ENCODE data around the gene HTR6.

HTR6 gene

DNA sequence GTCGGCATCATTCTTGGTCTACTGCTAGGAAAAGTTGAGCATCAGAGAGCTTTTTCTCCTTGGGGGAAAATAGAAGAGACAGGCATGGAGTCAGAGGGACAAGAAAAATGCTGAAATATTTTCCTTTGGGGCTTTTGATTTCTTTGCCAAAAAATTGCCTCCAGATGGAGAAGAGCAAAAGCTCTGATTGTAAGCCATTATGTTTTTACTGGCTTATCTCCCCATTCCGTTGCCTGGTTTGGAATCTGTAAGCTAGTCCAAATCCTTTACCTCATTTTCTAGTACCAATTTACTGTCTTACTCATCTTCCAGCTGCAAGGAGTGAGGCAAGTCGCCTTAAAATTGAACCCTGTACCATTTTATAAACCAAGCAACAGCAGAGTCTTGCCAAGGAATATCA is 43.9 kb upstream of the HTR6 start:
- WGBS (ENCODE audit: insufficient coverage) = 100% methylated on average over 2 of the region's 3 CpGs
- Histone ChIP-seq H3K36me3 (ENCODE audit: control insufficient read depth in 4 of 4, insufficient read depth in 4 of 4, low read length in 3 of 4) (peaks cover 9 to 31% (median 15%) of the 10 kb centered on the region in 4 experiments), H3K4me3 (ENCODE audit: control insufficient read depth in 1 of 7, extremely low read depth in 1 of 7, insufficient read depth in 4 of 7, low read depth in 2 of 7, low read length in 6 of 7) (no peak overlapping the region), H3K4me1 (ENCODE audit: control extremely low read depth in 1 of 4, control insufficient read depth in 4 of 4, insufficient read depth in 4 of 4, low read length in 3 of 4) (no peaks in the 10 kb centered on the region), H3K9me3 (ENCODE audit: control extremely low read depth in 1 of 5, control insufficient read depth in 4 of 5, insufficient read depth in 2 of 5, low read depth in 1 of 5, low read length in 4 of 5) (no peaks in the 10 kb centered on the region), H3K27me3 (replicated peaks in 2 of 5; ENCODE audit: control insufficient read depth in 4 of 5, insufficient read depth in 5 of 5, low read length in 4 of 5) (no peaks in the 10 kb centered on the region), H3K27ac (ENCODE audit: insufficient read depth in 1 of 2, low read depth in 1 of 2, low read length in 2 of 2, poor library complexity in 1 of 2, severe bottlenecking in 2 of 2) (no peak overlapping the region)
- no peak for DNase-seq
- POLR2A ChIA-PET = no interaction called here
- CTCF ChIA-PET = interaction anchor here (1.1 to 1.2 kb wide), 2 partner anchors 10 to 21 kb away, joined by 3 to 4 read pairs; no protein-coding TSS in a partner anchor

DNA sequence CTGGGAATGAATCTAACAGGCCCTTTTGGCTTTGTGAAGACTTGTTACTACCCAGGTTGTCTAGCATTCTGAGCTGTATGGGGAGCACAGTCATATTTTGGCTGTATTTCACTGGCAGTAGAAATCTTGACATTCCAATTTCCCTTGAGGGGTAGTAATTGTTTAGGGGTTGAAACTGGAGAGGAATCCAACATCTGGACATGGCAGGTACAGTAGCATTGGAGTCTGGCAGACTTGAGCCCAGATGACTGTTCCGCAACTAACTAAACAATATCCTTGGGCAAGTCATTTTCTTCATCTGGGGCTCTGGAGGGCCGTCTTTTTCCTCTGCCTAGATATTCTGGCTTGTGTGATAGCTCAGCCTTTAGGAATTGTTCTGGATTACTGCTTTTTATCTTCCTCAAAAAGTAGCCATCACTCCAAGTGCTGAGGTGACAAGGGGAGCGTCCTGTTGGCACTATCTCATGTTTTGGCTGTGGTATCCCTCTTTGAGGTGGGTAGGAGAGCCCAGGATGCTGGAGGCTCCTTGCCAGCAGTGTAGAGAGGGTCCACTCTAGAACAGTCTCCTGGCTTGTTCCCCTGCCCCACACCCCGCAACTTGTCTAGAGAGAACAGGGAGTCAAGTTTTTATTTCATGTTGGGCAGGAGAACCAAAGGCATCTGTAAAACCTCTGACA is 43.3 kb upstream of the HTR6 start:
- no peak overlapping the region for H3K27ac ChIP-seq (ENCODE audit: insufficient read depth in 1 of 2, low read depth in 1 of 2, low read length in 2 of 2, poor library complexity in 1 of 2, severe bottlenecking in 2 of 2)
- 95% methylated on average over 3 of the region's 4 CpGs for WGBS (ENCODE audit: insufficient coverage)
- no peaks in the 10 kb centered on the region for H3K27me3 ChIP-seq (replicated peaks in 2 of 5; ENCODE audit: control insufficient read depth in 4 of 5, insufficient read depth in 5 of 5, low read length in 4 of 5)
- ChIA-PET CTCF (interaction anchor here (1.1 kb wide), 1 partner anchor 20 kb away, joined by 3 read pairs; no protein-coding TSS in a partner anchor), POLR2A (no interaction called here)
- H3K36me3 ChIP-seq (ENCODE audit: control insufficient read depth in 4 of 4, insufficient read depth in 4 of 4, low read length in 3 of 4) = peaks cover 9 to 33% (median 15%) of the 10 kb centered on the region in 4 experiments
- no peaks in the 10 kb centered on the region for H3K9me3 ChIP-seq (ENCODE audit: control extremely low read depth in 1 of 5, control insufficient read depth in 4 of 5, insufficient read depth in 2 of 5, low read depth in 1 of 5, low read length in 4 of 5)
- H3K4me3 ChIP-seq (ENCODE audit: control insufficient read depth in 1 of 7, extremely low read depth in 1 of 7, insufficient read depth in 4 of 7, low read depth in 2 of 7, low read length in 6 of 7) = no peak overlapping the region
- DNase-seq = no peak
- no peaks in the 10 kb centered on the region for H3K4me1 ChIP-seq (ENCODE audit: control extremely low read depth in 1 of 4, control insufficient read depth in 4 of 4, insufficient read depth in 4 of 4, low read length in 3 of 4)

DNA sequence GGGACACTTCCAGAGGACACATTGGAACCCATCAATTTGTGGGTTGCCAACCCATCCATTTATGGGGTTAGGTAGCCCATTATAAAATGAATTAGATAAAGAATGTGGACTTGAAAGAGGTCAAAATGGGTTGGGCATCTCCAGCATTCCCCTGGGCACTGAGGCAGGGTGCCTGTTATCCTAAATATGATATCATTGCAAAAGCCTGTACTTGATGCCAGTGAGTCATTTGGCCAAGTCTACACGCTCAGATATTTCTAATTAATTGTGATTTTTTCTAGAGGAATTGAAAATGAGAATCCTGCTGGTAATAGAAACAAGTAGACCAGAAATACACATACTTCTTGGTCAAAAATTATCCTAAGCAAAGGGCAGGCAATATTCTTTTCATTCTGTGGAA is 42.5 kb upstream of the HTR6 start:
- ChIA-PET POLR2A (no interaction called here), CTCF (no interaction called here)
- no peak for DNase-seq
- WGBS (ENCODE audit: insufficient coverage) = no CpG with 5 or more reads among the region's 1 CpG
- Histone ChIP-seq H3K27me3 (replicated peaks in 2 of 5; ENCODE audit: control insufficient read depth in 4 of 5, insufficient read depth in 5 of 5, low read length in 4 of 5) (no peaks in the 10 kb centered on the region), H3K4me3 (ENCODE audit: control insufficient read depth in 1 of 7, extremely low read depth in 1 of 7, insufficient read depth in 4 of 7, low read depth in 2 of 7, low read length in 6 of 7) (no peak overlapping the region), H3K36me3 (ENCODE audit: control insufficient read depth in 4 of 4, insufficient read depth in 4 of 4, low read length in 3 of 4) (peaks cover 6 to 36% (median 19%) of the 10 kb centered on the region in 4 experiments), H3K27ac (ENCODE audit: insufficient read depth in 1 of 2, low read depth in 1 of 2, low read length in 2 of 2, poor library complexity in 1 of 2, severe bottlenecking in 2 of 2) (no peak overlapping the region), H3K9me3 (ENCODE audit: control extremely low read depth in 1 of 5, control insufficient read depth in 4 of 5, insufficient read depth in 2 of 5, low read depth in 1 of 5, low read length in 4 of 5) (no peaks in the 10 kb centered on the region), H3K4me1 (ENCODE audit: control extremely low read depth in 1 of 4, control insufficient read depth in 4 of 4, insufficient read depth in 4 of 4, low read length in 3 of 4) (no peaks in the 10 kb centered on the region)

DNA sequence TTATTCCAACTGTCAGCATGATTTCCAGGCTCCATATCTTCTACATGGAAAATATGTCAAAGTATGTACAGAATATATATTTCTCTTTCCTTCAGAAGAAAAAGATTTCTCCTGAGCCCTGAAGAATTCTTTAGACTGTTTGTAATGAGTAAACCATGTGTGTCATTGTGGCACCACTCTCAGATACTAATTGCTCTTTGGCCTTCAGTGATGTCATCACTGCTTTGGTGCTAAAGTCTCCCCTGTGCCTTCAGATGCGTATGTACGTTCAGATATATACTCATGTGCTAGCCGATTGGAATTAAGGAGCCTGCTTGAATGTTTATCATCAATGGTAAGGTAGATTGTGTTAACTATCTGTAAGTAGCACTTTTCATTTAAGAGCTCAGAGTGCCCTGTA is 41.2 kb upstream of the HTR6 start:
- WGBS (ENCODE audit: insufficient coverage) = no CpG with 5 or more reads among the region's 3 CpGs
- no peak for DNase-seq
- Histone ChIP-seq H3K4me3 (ENCODE audit: control insufficient read depth in 1 of 7, extremely low read depth in 1 of 7, insufficient read depth in 4 of 7, low read depth in 2 of 7, low read length in 6 of 7) (no peak overlapping the region), H3K9me3 (ENCODE audit: control extremely low read depth in 1 of 5, control insufficient read depth in 4 of 5, insufficient read depth in 2 of 5, low read depth in 1 of 5, low read length in 4 of 5) (no peaks in the 10 kb centered on the region), H3K27ac (ENCODE audit: insufficient read depth in 1 of 2, low read depth in 1 of 2, low read length in 2 of 2, poor library complexity in 1 of 2, severe bottlenecking in 2 of 2) (no peak overlapping the region), H3K4me1 (ENCODE audit: control extremely low read depth in 1 of 4, control insufficient read depth in 4 of 4, insufficient read depth in 4 of 4, low read length in 3 of 4) (no peaks in the 10 kb centered on the region), H3K27me3 (replicated peaks in 2 of 5; ENCODE audit: control insufficient read depth in 4 of 5, insufficient read depth in 5 of 5, low read length in 4 of 5) (no peaks in the 10 kb centered on the region), H3K36me3 (ENCODE audit: control insufficient read depth in 4 of 4, insufficient read depth in 4 of 4, low read length in 3 of 4) (peaks cover 5 to 41% (median 22%) of the 10 kb centered on the region in 4 experiments)
- POLR2A ChIA-PET = no interaction called here
- CTCF ChIA-PET = interaction anchor here (1.1 kb wide), 1 partner anchor 9 kb away, joined by 3 read pairs; no protein-coding TSS in a partner anchor

DNA sequence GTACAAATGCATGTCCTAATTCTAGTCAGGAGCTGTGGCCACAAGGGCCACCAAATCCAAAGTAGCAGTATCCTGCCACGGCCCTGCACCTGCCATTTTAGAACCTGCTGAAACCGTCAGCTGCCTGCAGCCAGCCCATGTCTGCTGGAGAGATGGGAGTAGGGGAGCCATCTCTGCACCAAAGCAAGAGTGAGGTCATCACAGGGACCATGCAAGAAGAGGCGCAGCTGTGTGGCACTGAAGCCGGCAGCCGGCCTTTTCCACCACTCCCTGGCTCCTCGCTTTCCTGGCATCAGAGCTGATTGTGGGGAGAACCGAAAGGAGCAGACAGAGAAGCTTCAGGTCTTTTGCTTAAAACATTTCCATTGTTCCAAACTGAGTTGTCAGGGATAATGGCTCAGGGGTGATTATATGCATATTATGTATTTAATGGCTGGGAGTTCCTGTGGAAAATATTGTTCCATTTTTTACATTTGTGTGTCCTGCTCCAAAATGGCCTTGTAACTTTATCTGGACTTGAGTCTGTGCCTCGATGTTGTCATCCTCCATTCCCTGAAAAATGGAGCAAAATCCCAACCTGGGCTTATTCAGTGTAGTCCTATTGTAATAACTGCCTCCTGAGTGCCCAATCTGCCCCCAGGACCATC is 39.3 kb upstream of the HTR6 start:
- ChIA-PET CTCF (interaction anchor here (0.9 to 1.6 kb wide), 3 partner anchors 10 to 18 kb away, joined by 3 to 4 read pairs (median 4); no protein-coding TSS in a partner anchor), POLR2A (no interaction called here)
- Histone ChIP-seq H3K4me3 (ENCODE audit: control insufficient read depth in 1 of 7, extremely low read depth in 1 of 7, insufficient read depth in 4 of 7, low read depth in 2 of 7, low read length in 6 of 7) (no peak overlapping the region), H3K27me3 (replicated peaks in 2 of 5; ENCODE audit: control insufficient read depth in 4 of 5, insufficient read depth in 5 of 5, low read length in 4 of 5) (no peaks in the 10 kb centered on the region), H3K9me3 (ENCODE audit: control extremely low read depth in 1 of 5, control insufficient read depth in 4 of 5, insufficient read depth in 2 of 5, low read depth in 1 of 5, low read length in 4 of 5) (no peaks in the 10 kb centered on the region), H3K4me1 (ENCODE audit: control extremely low read depth in 1 of 4, control insufficient read depth in 4 of 4, insufficient read depth in 4 of 4, low read length in 3 of 4) (no peaks in the 10 kb centered on the region), H3K36me3 (ENCODE audit: control insufficient read depth in 4 of 4, insufficient read depth in 4 of 4, low read length in 3 of 4) (peaks cover 5 to 50% (median 22%) of the 10 kb centered on the region in 4 experiments), H3K27ac (ENCODE audit: insufficient read depth in 1 of 2, low read depth in 1 of 2, low read length in 2 of 2, poor library complexity in 1 of 2, severe bottlenecking in 2 of 2) (no peak overlapping the region)
- WGBS (ENCODE audit: insufficient coverage) = 97% methylated on average over 8 of the region's 8 CpGs
- no peak for DNase-seq

DNA sequence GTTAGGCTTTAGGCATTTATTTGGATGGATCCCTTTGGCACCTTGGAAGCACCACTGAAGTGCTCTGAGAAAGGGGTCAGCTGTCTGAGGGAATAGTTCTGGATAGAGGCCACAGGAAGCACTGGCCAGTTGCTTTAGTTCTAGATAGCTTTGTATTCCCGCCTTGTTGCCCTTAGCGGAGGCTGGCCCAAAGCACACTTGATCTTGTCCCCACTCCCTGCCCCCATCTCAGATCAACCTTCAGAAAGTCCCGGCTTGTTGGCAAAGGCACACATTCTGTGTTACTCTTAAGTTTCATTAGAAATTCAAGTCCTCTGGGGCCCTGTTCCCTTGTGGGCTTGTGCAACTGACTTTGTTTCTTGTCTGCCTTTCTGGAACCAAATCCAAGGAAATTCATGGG is 35.8 kb upstream of the HTR6 start:
- ChIA-PET POLR2A (interaction anchor here (0.8 kb wide), 1 partner anchor 14 kb away, joined by 3 read pairs; no protein-coding TSS in a partner anchor), CTCF (interaction anchor here (0.9 to 4.4 kb wide), 2 partner anchors 10 to 12 kb away, joined by 3 to 29 read pairs; no protein-coding TSS in a partner anchor)
- 100% methylated on average over 3 of the region's 3 CpGs for WGBS (ENCODE audit: insufficient coverage)
- no peak for DNase-seq
- Histone ChIP-seq H3K27ac (ENCODE audit: insufficient read depth in 1 of 2, low read depth in 1 of 2, low read length in 2 of 2, poor library complexity in 1 of 2, severe bottlenecking in 2 of 2) (no peak overlapping the region), H3K4me3 (ENCODE audit: control insufficient read depth in 1 of 7, extremely low read depth in 1 of 7, insufficient read depth in 4 of 7, low read depth in 2 of 7, low read length in 6 of 7) (no peak overlapping the region), H3K9me3 (ENCODE audit: control extremely low read depth in 1 of 5, control insufficient read depth in 4 of 5, insufficient read depth in 2 of 5, low read depth in 1 of 5, low read length in 4 of 5) (no peaks in the 10 kb centered on the region), H3K4me1 (ENCODE audit: control extremely low read depth in 1 of 4, control insufficient read depth in 4 of 4, insufficient read depth in 4 of 4, low read length in 3 of 4) (no peaks in the 10 kb centered on the region), H3K27me3 (replicated peaks in 2 of 5; ENCODE audit: control insufficient read depth in 4 of 5, insufficient read depth in 5 of 5, low read length in 4 of 5) (no peaks in the 10 kb centered on the region), H3K36me3 (ENCODE audit: control insufficient read depth in 4 of 4, insufficient read depth in 4 of 4, low read length in 3 of 4) (peaks cover 3 to 44% (median 21%) of the 10 kb centered on the region in 4 experiments)

DNA sequence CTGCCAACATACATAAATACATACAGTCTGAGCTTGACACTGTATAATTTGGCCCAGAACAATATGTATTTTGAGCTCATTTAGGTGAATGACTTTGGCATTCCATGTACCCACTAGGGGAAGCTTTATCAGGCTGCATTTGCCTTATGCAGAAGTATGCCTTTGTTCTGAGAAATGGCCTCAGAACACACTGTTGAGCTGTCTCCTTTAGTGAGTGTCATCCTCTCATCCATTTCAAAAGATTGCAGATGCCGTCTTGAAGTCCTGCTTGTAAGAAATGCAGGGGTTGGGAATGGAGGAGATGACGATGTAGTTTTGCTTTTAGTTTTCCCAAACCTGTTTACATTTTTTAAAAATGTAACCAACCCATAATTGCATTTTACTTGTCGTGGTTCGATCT is 35.3 kb upstream of the HTR6 start:
- 92% methylated on average over 2 of the region's 4 CpGs for WGBS (ENCODE audit: insufficient coverage)
- Histone ChIP-seq H3K4me3 (ENCODE audit: control insufficient read depth in 1 of 7, extremely low read depth in 1 of 7, insufficient read depth in 4 of 7, low read depth in 2 of 7, low read length in 6 of 7) (no peak overlapping the region), H3K27ac (ENCODE audit: insufficient read depth in 1 of 2, low read depth in 1 of 2, low read length in 2 of 2, poor library complexity in 1 of 2, severe bottlenecking in 2 of 2) (no peak overlapping the region), H3K36me3 (ENCODE audit: control insufficient read depth in 4 of 4, insufficient read depth in 4 of 4, low read length in 3 of 4) (peaks cover 3 to 41% (median 19%) of the 10 kb centered on the region in 4 experiments), H3K27me3 (replicated peaks in 2 of 5; ENCODE audit: control insufficient read depth in 4 of 5, insufficient read depth in 5 of 5, low read length in 4 of 5) (no peaks in the 10 kb centered on the region), H3K4me1 (ENCODE audit: control extremely low read depth in 1 of 4, control insufficient read depth in 4 of 4, insufficient read depth in 4 of 4, low read length in 3 of 4) (no peaks in the 10 kb centered on the region), H3K9me3 (ENCODE audit: control extremely low read depth in 1 of 5, control insufficient read depth in 4 of 5, insufficient read depth in 2 of 5, low read depth in 1 of 5, low read length in 4 of 5) (no peaks in the 10 kb centered on the region)
- DNase-seq = no peak
- CTCF ChIA-PET = interaction anchor here (4.4 kb wide), 1 partner anchor 11 kb away, joined by 29 read pairs; no protein-coding TSS in a partner anchor
- POLR2A ChIA-PET = interaction anchor here (0.7 to 0.8 kb wide), 2 partner anchors 13 to 320 kb away, joined by 3 read pairs; no protein-coding TSS in a partner anchor

Measured in common myeloid progenitor, CD34-positive (primary cell).